ENCODE measurements around the gene SAPCD2.

GRCh38 chr9:137062384-137062783 is 8.0 kb downstream of the SAPCD2 start:
- TF ChIP-seq, protein P1, sequence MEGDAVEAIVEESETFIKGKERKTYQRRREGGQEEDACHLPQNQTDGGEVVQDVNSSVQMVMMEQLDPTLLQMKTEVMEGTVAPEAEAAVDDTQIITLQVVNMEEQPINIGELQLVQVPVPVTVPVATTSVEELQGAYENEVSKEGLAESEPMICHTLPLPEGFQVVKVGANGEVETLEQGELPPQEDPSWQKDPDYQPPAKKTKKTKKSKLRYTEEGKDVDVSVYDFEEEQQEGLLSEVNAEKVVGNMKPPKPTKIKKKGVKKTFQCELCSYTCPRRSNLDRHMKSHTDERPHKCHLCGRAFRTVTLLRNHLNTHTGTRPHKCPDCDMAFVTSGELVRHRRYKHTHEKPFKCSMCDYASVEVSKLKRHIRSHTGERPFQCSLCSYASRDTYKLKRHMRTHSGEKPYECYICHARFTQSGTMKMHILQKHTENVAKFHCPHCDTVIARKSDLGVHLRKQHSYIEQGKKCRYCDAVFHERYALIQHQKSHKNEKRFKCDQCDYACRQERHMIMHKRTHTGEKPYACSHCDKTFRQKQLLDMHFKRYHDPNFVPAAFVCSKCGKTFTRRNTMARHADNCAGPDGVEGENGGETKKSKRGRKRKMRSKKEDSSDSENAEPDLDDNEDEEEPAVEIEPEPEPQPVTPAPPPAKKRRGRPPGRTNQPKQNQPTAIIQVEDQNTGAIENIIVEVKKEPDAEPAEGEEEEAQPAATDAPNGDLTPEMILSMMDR (IDR thresholded peaks at IDR 0.05): no peak
- no peak for TF ChIP-seq POLR2A (IDR thresholded peaks at IDR 0.05)

Data from uterus (tissue), 2 donors.